Astrocyte (in vitro differentiated cells and primary cell): ENCODE results near the gene PHF14.

Experiments
- CTCF ChIP-seq: IDR thresholded peaks from 2 replicates; pipeline ENCODE4 v1.5.1; 2011; ENCODE audit warnings: low read depth, mild to moderate bottlenecking, inconsistent platforms, low read length, moderate library complexity; ENCODE audit not compliant: insufficient read depth
- EZH2 ChIP-seq: IDR thresholded peaks from 2 replicates; pipeline ENCODE4 v1.6.1; 2012; ENCODE audit warnings: mild to moderate bottlenecking, low read length, inconsistent platforms; ENCODE audit not compliant: insufficient read depth

GRCh38 chr7:11128498-11128897 is 154.8 kb downstream of the PHF14 start:
- no peak for TF ChIP-seq CTCF
- no peak for TF ChIP-seq EZH2
